HEK293 (cell line): Measurements from ENCODE around the gene PLS3.

Experiments
- KLF1 ChIP-seq: fragments of 450-650 bp; formaldehyde crosslinking; IDR thresholded peaks from 2 replicates; pipeline ENCODE4 v1.5.1; 2016; ENCODE audit warnings: missing biosample characterization, missing genetic modification characterization
- KLF8 ChIP-seq: fragments of 450-650 bp; formaldehyde crosslinking; IDR thresholded peaks from 2 replicates; pipeline ENCODE4 v1.5.1; 2016; ENCODE audit warnings: missing biosample characterization, missing genetic modification characterization
- YY1 ChIP-seq: fragments of 450-650 bp; formaldehyde crosslinking; IDR thresholded peaks from 2 replicates; pipeline ENCODE4 v1.5.1; 2018; ENCODE audit warnings: missing biosample characterization, missing genetic modification characterization
- ZFP3 ChIP-seq: fragments of 450-650 bp; formaldehyde crosslinking; IDR thresholded peaks from 2 replicates; pipeline ENCODE4 v1.5.1; 2016; ENCODE audit warnings: low read depth, missing biosample characterization, missing genetic modification characterization
- ZFP69B ChIP-seq: fragments of 450-650 bp; formaldehyde crosslinking; IDR thresholded peaks from 2 replicates; pipeline ENCODE4 v1.5.1; 2016; ENCODE audit warnings: missing biosample characterization, missing genetic modification characterization
- ZNF114 ChIP-seq: fragments of 450-650 bp; formaldehyde crosslinking; IDR thresholded peaks from 2 replicates; pipeline ENCODE4 v1.5.0; 2017; ENCODE audit warnings: missing biosample characterization, missing genetic modification characterization
- ZNF169 ChIP-seq: fragments of 450-650 bp; formaldehyde crosslinking; IDR thresholded peaks from 2 replicates; pipeline ENCODE4 v1.5.1; 2016; ENCODE audit warnings: missing biosample characterization, missing genetic modification characterization
- ZNF202 ChIP-seq: fragments of 450-650 bp; formaldehyde crosslinking; IDR thresholded peaks from 2 replicates; pipeline ENCODE4 v1.5.1; 2016; ENCODE audit warnings: missing biosample characterization, missing genetic modification characterization, borderline replicate concordance
- ZNF221 ChIP-seq: fragments of 450-650 bp; formaldehyde crosslinking; IDR thresholded peaks from 2 replicates; pipeline ENCODE4 v1.5.1; 2017; ENCODE audit warnings: missing biosample characterization, missing genetic modification characterization, borderline replicate concordance
- ZNF324 ChIP-seq: fragments of 450-650 bp; formaldehyde crosslinking; IDR thresholded peaks from 2 replicates; pipeline ENCODE4 v1.5.1; 2016; ENCODE audit warnings: missing biosample characterization, missing genetic modification characterization
- ZNF350 ChIP-seq: fragments of 450-650 bp; formaldehyde crosslinking; IDR thresholded peaks from 2 replicates; pipeline ENCODE4 v1.5.0; 2017; ENCODE audit warnings: missing biosample characterization, mild to moderate bottlenecking, missing genetic modification characterization
- ZNF391 ChIP-seq: fragments of 450-650 bp; formaldehyde crosslinking; IDR thresholded peaks from 2 replicates; pipeline ENCODE4 v1.5.1; 2016; ENCODE audit warnings: low read depth, missing biosample characterization, missing genetic modification characterization, borderline replicate concordance
- ZNF426 ChIP-seq: fragments of 450-650 bp; formaldehyde crosslinking; IDR thresholded peaks from 2 replicates; pipeline ENCODE4 v1.5.1; 2017; ENCODE audit warnings: missing biosample characterization, missing genetic modification characterization, mild to moderate bottlenecking, inconsistent platforms, moderate library complexity
- ZNF48 ChIP-seq: fragments of 450-650 bp; formaldehyde crosslinking; IDR thresholded peaks from 2 replicates; pipeline ENCODE4 v1.5.1; 2016; ENCODE audit warnings: missing biosample characterization, missing genetic modification characterization
- ZNF529 ChIP-seq: fragments of 450-650 bp; formaldehyde crosslinking; IDR thresholded peaks from 2 replicates; pipeline ENCODE4 v1.5.1; 2017; ENCODE audit warnings: missing genetic modification characterization, missing biosample characterization; ENCODE audit not compliant: insufficient replicate concordance
- ZNF560 ChIP-seq: fragments of 450-650 bp; formaldehyde crosslinking; IDR thresholded peaks from 2 replicates; pipeline ENCODE4 v1.5.1; 2017; ENCODE audit warnings: missing biosample characterization, missing genetic modification characterization, borderline replicate concordance
- ZNF561 ChIP-seq: fragments of 450-650 bp; IDR thresholded peaks from 2 replicates; pipeline ENCODE4 v1.5.1; 2018; ENCODE audit warnings: missing biosample characterization, missing genetic modification characterization, borderline replicate concordance
- ZNF585B ChIP-seq: fragments of 450-650 bp; formaldehyde crosslinking; IDR thresholded peaks from 2 replicates; pipeline ENCODE4 v1.5.1; 2016; ENCODE audit warnings: missing biosample characterization, missing genetic modification characterization
- ZNF658 ChIP-seq: fragments of 450-650 bp; formaldehyde crosslinking; IDR thresholded peaks from 2 replicates; pipeline ENCODE4; 2016; ENCODE audit warnings: missing biosample characterization, missing genetic modification characterization
- ZNF677 ChIP-seq: fragments of 450-650 bp; IDR thresholded peaks from 2 replicates; pipeline ENCODE4 v1.5.0; 2018; ENCODE audit warnings: missing biosample characterization, mild to moderate bottlenecking, missing genetic modification characterization, moderate library complexity
- ZNF707 ChIP-seq: fragments of 450-650 bp; formaldehyde crosslinking; IDR thresholded peaks from 2 replicates; pipeline ENCODE4 v1.5.1; 2016; ENCODE audit warnings: missing biosample characterization, missing genetic modification characterization
- ZNF747 ChIP-seq: fragments of 450-650 bp; formaldehyde crosslinking; IDR thresholded peaks from 2 replicates; pipeline ENCODE4 v1.5.1; 2016; ENCODE audit warnings: missing biosample characterization, missing genetic modification characterization
- ZNF777 ChIP-seq: fragments of 450-650 bp; formaldehyde crosslinking; IDR thresholded peaks from 2 replicates; pipeline ENCODE4 v1.5.1; 2017; ENCODE audit warnings: missing biosample characterization, missing genetic modification characterization, borderline replicate concordance
- ZSCAN16 ChIP-seq: fragments of 450-650 bp; formaldehyde crosslinking; IDR thresholded peaks from 2 replicates; pipeline ENCODE4 v1.5.1; 2016; ENCODE audit warnings: missing biosample characterization, missing genetic modification characterization
- TF ChIP-seq, protein P1 (sequence below): fragments of 450-650 bp; formaldehyde crosslinking; IDR thresholded peaks from 2 replicates; pipeline ENCODE4 v1.5.1; 2016; ENCODE audit warnings: missing biosample characterization, missing genetic modification characterization, borderline replicate concordance
- TF ChIP-seq, protein P2 (sequence below): fragments of 450-650 bp; formaldehyde crosslinking; IDR thresholded peaks from 2 replicates; pipeline ENCODE4 v1.5.1; 2016; ENCODE audit warnings: missing biosample characterization, missing genetic modification characterization
- TF ChIP-seq, protein P3 (sequence below): fragments of 450-650 bp; formaldehyde crosslinking; IDR thresholded peaks from 2 replicates; pipeline ENCODE4 v1.5.1; 2016; ENCODE audit warnings: missing biosample characterization, missing genetic modification characterization
- TF ChIP-seq, protein P4 (sequence below): fragments of 450-650 bp; formaldehyde crosslinking; IDR thresholded peaks from 2 replicates; pipeline ENCODE4 v1.5.1; 2016; ENCODE audit warnings: missing biosample characterization, missing genetic modification characterization
- TF ChIP-seq, protein P5 (sequence below): fragments of 450-650 bp; formaldehyde crosslinking; IDR thresholded peaks from 2 replicates; pipeline ENCODE4 v1.5.1; 2016; ENCODE audit warnings: missing biosample characterization, missing genetic modification characterization
- TF ChIP-seq, protein P6 (sequence below): fragments of 450-650 bp; IDR thresholded peaks from 2 replicates; pipeline ENCODE4 v1.5.1; 2018; ENCODE audit warnings: missing biosample characterization, missing genetic modification characterization
- TF ChIP-seq, protein P7 (sequence below): fragments of 450-650 bp; formaldehyde crosslinking; IDR thresholded peaks from 2 replicates; pipeline ENCODE4 v1.5.1; 2017; ENCODE audit warnings: missing biosample characterization, missing genetic modification characterization

Gene PLS3

DNA sequence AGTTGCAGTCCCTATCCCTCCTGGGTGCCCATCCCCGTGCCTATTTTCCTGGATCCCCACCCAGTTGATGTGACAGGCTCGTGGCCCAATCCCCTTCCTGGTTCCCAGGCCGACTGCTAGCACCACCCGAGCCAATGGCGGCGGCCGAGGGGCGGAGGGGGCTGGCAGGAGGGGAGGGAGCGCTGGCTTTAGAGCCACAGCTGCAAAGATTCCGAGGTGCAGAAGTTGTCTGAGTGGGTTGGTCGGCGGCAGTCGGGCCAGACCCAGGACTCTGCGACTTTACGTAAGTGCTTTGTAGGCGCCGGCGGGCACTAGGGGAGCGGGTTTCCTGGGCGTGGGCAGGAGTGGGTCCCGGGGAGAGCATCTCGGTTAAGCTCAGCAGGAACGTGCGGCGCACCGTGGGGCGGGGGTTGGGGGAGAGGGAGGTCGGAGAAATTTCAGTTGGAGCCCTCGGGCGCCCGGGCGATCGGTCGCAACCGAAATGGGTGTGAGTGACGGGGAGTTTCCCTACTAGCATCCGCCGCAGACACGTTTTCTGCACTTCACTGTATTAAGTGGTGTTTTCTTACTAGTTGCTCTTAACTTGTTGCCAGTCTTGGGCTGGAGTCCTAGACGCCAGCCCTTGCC is at the start of gene PLS3 (continued):
- TF ChIP-seq, protein P1, sequence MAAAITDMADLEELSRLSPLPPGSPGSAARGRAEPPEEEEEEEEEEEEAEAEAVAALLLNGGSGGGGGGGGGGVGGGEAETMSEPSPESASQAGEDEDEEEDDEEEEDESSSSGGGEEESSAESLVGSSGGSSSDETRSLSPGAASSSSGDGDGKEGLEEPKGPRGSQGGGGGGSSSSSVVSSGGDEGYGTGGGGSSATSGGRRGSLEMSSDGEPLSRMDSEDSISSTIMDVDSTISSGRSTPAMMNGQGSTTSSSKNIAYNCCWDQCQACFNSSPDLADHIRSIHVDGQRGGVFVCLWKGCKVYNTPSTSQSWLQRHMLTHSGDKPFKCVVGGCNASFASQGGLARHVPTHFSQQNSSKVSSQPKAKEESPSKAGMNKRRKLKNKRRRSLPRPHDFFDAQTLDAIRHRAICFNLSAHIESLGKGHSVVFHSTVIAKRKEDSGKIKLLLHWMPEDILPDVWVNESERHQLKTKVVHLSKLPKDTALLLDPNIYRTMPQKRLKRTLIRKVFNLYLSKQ (tag by site-specific recombination), result no peak
- no peak for TF ChIP-seq ZNF350 (tag by site-specific recombination)
- TF ChIP-seq ZNF529 (tag by site-specific recombination), result no peak
- TF ChIP-seq ZNF561 (tag by site-specific recombination), result no peak; the same call in 1 of the 2 replicates
- TF ChIP-seq, protein P2, sequence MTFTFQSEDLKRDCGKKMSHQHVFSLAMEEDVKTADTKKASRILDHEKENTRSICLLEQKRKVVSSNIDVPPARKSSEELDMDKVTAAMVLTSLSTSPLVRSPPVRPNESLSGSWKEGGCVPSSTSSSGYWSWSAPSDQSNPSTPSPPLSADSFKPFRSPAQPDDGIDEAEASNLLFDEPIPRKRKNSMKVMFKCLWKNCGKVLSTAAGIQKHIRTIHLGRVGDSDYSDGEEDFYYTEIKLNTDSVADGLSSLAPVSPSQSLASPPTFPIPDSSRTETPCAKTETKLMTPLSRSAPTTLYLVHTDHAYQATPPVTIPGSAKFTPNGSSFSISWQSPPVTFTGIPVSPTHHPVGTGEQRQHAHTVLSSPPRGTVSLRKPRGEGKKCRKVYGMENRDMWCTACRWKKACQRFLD (tag by site-specific recombination), result no peak
- no peak for TF ChIP-seq ZNF48
- TF ChIP-seq ZFP3 (tag by site-specific recombination), result no peak
- no peak for TF ChIP-seq ZNF777
- no peak for TF ChIP-seq ZNF221 (tag by site-specific recombination)
- TF ChIP-seq ZSCAN16 (tag by site-specific recombination), result no peak
- no peak for TF ChIP-seq ZNF114 (tag by site-specific recombination)
- TF ChIP-seq ZNF585B, result no peak
- no peak for TF ChIP-seq ZNF202 (tag by site-specific recombination)
- no peak; the same call in 1 of the 2 replicates for TF ChIP-seq YY1 (tag by site-specific recombination)
- TF ChIP-seq, protein P3, sequence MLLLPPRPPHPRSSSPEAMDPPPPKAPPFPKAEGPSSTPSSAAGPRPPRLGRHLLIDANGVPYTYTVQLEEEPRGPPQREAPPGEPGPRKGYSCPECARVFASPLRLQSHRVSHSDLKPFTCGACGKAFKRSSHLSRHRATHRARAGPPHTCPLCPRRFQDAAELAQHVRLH, result no peak
- TF ChIP-seq, protein P4, sequence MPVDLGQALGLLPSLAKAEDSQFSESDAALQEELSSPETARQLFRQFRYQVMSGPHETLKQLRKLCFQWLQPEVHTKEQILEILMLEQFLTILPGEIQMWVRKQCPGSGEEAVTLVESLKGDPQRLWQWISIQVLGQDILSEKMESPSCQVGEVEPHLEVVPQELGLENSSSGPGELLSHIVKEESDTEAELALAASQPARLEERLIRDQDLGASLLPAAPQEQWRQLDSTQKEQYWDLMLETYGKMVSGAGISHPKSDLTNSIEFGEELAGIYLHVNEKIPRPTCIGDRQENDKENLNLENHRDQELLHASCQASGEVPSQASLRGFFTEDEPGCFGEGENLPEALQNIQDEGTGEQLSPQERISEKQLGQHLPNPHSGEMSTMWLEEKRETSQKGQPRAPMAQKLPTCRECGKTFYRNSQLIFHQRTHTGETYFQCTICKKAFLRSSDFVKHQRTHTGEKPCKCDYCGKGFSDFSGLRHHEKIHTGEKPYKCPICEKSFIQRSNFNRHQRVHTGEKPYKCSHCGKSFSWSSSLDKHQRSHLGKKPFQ (tag by site-specific recombination), result no peak
- no peak for TF ChIP-seq ZNF560 (tag by site-specific recombination)
- TF ChIP-seq ZNF747 (tag by site-specific recombination), result no peak
- no peak; the same call in 1 of the 2 replicates for TF ChIP-seq ZNF391 (tag by site-specific recombination)
- peak; percentile 63; the same call in 1 of the 2 replicates for TF ChIP-seq KLF8 (tag by site-specific recombination)
- no peak for TF ChIP-seq ZNF169 (tag by site-specific recombination)
- TF ChIP-seq ZNF658 (tag by site-specific recombination), result no peak
- TF ChIP-seq, protein P5, sequence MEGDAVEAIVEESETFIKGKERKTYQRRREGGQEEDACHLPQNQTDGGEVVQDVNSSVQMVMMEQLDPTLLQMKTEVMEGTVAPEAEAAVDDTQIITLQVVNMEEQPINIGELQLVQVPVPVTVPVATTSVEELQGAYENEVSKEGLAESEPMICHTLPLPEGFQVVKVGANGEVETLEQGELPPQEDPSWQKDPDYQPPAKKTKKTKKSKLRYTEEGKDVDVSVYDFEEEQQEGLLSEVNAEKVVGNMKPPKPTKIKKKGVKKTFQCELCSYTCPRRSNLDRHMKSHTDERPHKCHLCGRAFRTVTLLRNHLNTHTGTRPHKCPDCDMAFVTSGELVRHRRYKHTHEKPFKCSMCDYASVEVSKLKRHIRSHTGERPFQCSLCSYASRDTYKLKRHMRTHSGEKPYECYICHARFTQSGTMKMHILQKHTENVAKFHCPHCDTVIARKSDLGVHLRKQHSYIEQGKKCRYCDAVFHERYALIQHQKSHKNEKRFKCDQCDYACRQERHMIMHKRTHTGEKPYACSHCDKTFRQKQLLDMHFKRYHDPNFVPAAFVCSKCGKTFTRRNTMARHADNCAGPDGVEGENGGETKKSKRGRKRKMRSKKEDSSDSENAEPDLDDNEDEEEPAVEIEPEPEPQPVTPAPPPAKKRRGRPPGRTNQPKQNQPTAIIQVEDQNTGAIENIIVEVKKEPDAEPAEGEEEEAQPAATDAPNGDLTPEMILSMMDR (tag by site-specific recombination), result peak; percentile 39; the same call in 1 of the 2 replicates
- TF ChIP-seq ZFP69B (tag by site-specific recombination), result peak; percentile 69
- TF ChIP-seq ZNF426 (tag by site-specific recombination), result no peak
- TF ChIP-seq, protein P6, sequence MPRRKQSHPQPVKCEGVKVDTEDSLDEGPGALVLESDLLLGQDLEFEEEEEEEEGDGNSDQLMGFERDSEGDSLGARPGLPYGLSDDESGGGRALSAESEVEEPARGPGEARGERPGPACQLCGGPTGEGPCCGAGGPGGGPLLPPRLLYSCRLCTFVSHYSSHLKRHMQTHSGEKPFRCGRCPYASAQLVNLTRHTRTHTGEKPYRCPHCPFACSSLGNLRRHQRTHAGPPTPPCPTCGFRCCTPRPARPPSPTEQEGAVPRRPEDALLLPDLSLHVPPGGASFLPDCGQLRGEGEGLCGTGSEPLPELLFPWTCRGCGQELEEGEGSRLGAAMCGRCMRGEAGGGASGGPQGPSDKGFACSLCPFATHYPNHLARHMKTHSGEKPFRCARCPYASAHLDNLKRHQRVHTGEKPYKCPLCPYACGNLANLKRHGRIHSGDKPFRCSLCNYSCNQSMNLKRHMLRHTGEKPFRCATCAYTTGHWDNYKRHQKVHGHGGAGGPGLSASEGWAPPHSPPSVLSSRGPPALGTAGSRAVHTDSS (tag by site-specific recombination), result no peak
- TF ChIP-seq ZNF677, result no peak
- no peak for TF ChIP-seq ZNF707 (tag by site-specific recombination)
- TF ChIP-seq ZNF324 (tag by site-specific recombination), result no peak
- TF ChIP-seq, protein P7, sequence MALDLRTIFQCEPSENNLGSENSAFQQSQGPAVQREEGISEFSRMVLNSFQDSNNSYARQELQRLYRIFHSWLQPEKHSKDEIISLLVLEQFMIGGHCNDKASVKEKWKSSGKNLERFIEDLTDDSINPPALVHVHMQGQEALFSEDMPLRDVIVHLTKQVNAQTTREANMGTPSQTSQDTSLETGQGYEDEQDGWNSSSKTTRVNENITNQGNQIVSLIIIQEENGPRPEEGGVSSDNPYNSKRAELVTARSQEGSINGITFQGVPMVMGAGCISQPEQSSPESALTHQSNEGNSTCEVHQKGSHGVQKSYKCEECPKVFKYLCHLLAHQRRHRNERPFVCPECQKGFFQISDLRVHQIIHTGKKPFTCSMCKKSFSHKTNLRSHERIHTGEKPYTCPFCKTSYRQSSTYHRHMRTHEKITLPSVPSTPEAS (tag by site-specific recombination), result no peak
- no peak for TF ChIP-seq KLF1 (tag by site-specific recombination)
